ENCODE measurements around the gene MMEL1.
A peak's percentile ranks its signal among the peaks of the same experiment; 100 is the strongest.

MMEL1 gene

GRCh38 chr1:2586154-2587070 lies 46.4 kb downstream of the MMEL1 start, which contains the start of gene PRXL2B (continued):
- TF ChIP-seq ZNF596 (tag by site-specific recombination; IDR thresholded peaks at IDR 0.05) = no peak
- peak; percentile 92 for TF ChIP-seq ZNF121 (tag by site-specific recombination; IDR thresholded peaks at IDR 0.05)
- peak; percentile 69 for TF ChIP-seq ZFHX2 (tag by site-specific recombination; conservative IDR thresholded peaks at IDR 0.05)
- no peak for TF ChIP-seq ZNF239 (tag by site-specific recombination; IDR thresholded peaks at IDR 0.05)
- no peak for TF ChIP-seq ZXDB (tag by site-specific recombination; IDR thresholded peaks at IDR 0.05)
- TF ChIP-seq YY2 (tag by site-specific recombination; IDR thresholded peaks at IDR 0.05) = no peak
- TF ChIP-seq ZNF184 (tag by site-specific recombination; IDR thresholded peaks at IDR 0.05) = no peak
- peak; percentile 80 for TF ChIP-seq ZEB2 (tag by site-specific recombination; IDR thresholded peaks at IDR 0.05)
- TF ChIP-seq KLF16 (tag by site-specific recombination; IDR thresholded peaks at IDR 0.05) = peak; percentile 54; the same call in 1 of the 2 replicates
- TF ChIP-seq, protein P1, sequence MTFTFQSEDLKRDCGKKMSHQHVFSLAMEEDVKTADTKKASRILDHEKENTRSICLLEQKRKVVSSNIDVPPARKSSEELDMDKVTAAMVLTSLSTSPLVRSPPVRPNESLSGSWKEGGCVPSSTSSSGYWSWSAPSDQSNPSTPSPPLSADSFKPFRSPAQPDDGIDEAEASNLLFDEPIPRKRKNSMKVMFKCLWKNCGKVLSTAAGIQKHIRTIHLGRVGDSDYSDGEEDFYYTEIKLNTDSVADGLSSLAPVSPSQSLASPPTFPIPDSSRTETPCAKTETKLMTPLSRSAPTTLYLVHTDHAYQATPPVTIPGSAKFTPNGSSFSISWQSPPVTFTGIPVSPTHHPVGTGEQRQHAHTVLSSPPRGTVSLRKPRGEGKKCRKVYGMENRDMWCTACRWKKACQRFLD (tag by site-specific recombination; IDR thresholded peaks at IDR 0.05) = no peak
- no peak for TF ChIP-seq ZNF843 (tag by site-specific recombination; IDR thresholded peaks at IDR 0.05)
- no peak for TF ChIP-seq ZNF660 (tag by site-specific recombination; IDR thresholded peaks at IDR 0.05)
- no peak for TF ChIP-seq BCL11A (tag by site-specific recombination; IDR thresholded peaks at IDR 0.05; ENCODE audit: low read depth)
- TF ChIP-seq ZSCAN23 (tag by site-specific recombination; IDR thresholded peaks at IDR 0.05) = no peak
- peak; percentile 65 for TF ChIP-seq ZBTB17 (tag by site-specific recombination; IDR thresholded peaks at IDR 0.05)
- TF ChIP-seq ZNF10 (tag by site-specific recombination; IDR thresholded peaks at IDR 0.05) = no peak
- no peak for TF ChIP-seq ZNF658 (tag by site-specific recombination; IDR thresholded peaks at IDR 0.05)
- TF ChIP-seq ZBTB20 (tag by site-specific recombination; IDR thresholded peaks at IDR 0.05) = peak; percentile 61; the same call in 1 of the 2 replicates
- TF ChIP-seq ELK4 (IDR thresholded peaks at IDR 0.05; ENCODE audit: borderline replicate concordance, low read depth, low read length) = no peak
- TF ChIP-seq TCF7L2 (IDR thresholded peaks at IDR 0.05; ENCODE audit: borderline replicate concordance, low read depth, low read length) = no peak
- TF ChIP-seq AEBP2 (tag by site-specific recombination; IDR thresholded peaks at IDR 0.05; ENCODE audit: borderline replicate concordance) = no peak
- TF ChIP-seq, protein P2, sequence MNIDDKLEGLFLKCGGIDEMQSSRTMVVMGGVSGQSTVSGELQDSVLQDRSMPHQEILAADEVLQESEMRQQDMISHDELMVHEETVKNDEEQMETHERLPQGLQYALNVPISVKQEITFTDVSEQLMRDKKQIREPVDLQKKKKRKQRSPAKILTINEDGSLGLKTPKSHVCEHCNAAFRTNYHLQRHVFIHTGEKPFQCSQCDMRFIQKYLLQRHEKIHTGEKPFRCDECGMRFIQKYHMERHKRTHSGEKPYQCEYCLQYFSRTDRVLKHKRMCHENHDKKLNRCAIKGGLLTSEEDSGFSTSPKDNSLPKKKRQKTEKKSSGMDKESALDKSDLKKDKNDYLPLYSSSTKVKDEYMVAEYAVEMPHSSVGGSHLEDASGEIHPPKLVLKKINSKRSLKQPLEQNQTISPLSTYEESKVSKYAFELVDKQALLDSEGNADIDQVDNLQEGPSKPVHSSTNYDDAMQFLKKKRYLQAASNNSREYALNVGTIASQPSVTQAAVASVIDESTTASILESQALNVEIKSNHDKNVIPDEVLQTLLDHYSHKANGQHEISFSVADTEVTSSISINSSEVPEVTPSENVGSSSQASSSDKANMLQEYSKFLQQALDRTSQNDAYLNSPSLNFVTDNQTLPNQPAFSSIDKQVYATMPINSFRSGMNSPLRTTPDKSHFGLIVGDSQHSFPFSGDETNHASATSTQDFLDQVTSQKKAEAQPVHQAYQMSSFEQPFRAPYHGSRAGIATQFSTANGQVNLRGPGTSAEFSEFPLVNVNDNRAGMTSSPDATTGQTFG (tag by site-specific recombination; IDR thresholded peaks at IDR 0.05; ENCODE audit: borderline replicate concordance) = no peak
- no peak for TF ChIP-seq ZNF37A (tag by site-specific recombination; IDR thresholded peaks at IDR 0.05)
- TF ChIP-seq PRDM6 (tag by site-specific recombination; IDR thresholded peaks at IDR 0.05) = no peak
- TF ChIP-seq, protein P3, sequence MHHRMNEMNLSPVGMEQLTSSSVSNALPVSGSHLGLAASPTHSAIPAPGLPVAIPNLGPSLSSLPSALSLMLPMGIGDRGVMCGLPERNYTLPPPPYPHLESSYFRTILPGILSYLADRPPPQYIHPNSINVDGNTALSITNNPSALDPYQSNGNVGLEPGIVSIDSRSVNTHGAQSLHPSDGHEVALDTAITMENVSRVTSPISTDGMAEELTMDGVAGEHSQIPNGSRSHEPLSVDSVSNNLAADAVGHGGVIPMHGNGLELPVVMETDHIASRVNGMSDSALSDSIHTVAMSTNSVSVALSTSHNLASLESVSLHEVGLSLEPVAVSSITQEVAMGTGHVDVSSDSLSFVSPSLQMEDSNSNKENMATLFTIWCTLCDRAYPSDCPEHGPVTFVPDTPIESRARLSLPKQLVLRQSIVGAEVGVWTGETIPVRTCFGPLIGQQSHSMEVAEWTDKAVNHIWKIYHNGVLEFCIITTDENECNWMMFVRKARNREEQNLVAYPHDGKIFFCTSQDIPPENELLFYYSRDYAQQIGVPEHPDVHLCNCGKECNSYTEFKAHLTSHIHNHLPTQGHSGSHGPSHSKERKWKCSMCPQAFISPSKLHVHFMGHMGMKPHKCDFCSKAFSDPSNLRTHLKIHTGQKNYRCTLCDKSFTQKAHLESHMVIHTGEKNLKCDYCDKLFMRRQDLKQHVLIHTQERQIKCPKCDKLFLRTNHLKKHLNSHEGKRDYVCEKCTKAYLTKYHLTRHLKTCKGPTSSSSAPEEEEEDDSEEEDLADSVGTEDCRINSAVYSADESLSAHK (tag by site-specific recombination; IDR thresholded peaks at IDR 0.05) = no peak
- TF ChIP-seq ZNF280D (tag by site-specific recombination; IDR thresholded peaks at IDR 0.05) = no peak
